ENCODE data around the gene APOLD1. TPM values are rescaled to one million over a fixed set of nuclear protein-coding genes. Genes with fewer than 3 reads are reported as not detected.
"Not testable (repeated sequence)": the region's sequence is repeated elsewhere in the genome, so short reads cannot be mapped to it uniquely, and the experiment has no call there.

The APOLD1 gene
- polyA plus RNA-seq, 1 donor from 2014 or later, result 1.1 TPM

DNA sequence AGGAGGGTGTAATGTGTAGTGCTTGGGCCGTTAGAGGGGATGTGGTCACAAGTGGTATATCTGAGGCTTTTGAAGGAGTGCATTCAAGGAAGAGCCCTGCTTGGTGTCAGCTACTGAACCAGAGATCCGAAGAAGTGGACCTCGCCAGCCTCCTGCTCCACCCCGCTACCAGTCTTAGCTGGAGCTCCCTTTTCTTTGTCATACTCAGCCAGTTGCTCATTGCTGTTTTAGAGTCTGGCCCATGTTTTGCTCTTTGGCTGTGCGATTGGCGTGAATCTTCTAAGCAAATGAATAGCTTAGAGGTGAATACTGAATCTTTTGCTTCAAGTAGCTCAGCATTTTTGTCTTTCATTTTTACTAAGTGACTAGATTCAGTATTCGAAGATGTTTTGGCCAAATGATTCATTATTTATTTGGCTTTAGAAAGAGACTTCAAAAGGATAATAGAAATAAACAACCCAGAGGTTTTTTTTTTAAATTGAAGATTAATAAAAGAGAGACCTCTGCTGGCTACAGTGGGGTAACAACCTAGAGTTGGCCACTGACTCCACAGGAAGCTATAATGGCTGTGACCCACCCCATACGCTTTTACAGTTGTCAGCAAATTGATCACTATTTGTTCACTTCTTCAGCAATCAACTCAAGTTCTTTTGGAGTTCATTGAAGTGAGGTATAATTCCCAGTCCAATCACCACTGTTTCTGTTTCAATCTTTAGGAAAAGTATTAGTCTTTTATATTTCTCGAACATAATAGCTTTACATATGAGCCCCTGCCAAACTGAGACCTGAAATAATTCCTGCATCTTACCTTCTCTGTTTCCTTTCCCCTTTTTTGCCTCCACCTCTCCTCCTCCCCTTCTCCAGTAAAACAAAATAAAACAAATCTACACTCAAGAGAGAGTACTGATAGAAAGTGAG is 48.4 kb upstream of the APOLD1 start:
- Histone ChIP-seq H3K9me2 (ENCODE audit: insufficient read depth, low read length) (no peaks in the 10 kb centered on the region), H3K36me3 (ENCODE audit: insufficient read depth, low read length) (no peaks in the 10 kb centered on the region), H3K27ac (ENCODE audit: low read length) (no peak overlapping the region), H3K9me3 (ENCODE audit: low read length) (no peaks in the 10 kb centered on the region), H4K20me1 (ENCODE audit: insufficient read depth) (no peaks in the 10 kb centered on the region), H3F3A (ENCODE audit: insufficient read depth, low read length, poor library complexity, severe bottlenecking) (no peaks in the 10 kb centered on the region), H3K9ac (ENCODE audit: low read length) (no peak overlapping the region), H3K79me2 (replicated peaks; ENCODE audit: insufficient read depth, low read length) (no peaks in the 10 kb centered on the region), H3K27me3 (ENCODE audit: insufficient read depth, low read depth, low read length) (no peaks in the 10 kb centered on the region), H3K4me2 (ENCODE audit: low read length) (no peak overlapping the region), H3K4me3 (ENCODE audit: low read length) (no peak overlapping the region), H2AFZ (ENCODE audit: low read depth, low read length) (no peak overlapping the region)
- TF ChIP-seq TAF1 (IDR thresholded peaks at IDR 0.05; ENCODE audit: low read depth) (no peak), POLR2AphosphoS5 (IDR thresholded peaks at IDR 0.05) (no peak), MXI1 (conservative IDR thresholded peaks at IDR 0.05; ENCODE audit: poor library complexity, severe bottlenecking) (no peak), SMC3 (conservative IDR thresholded peaks at IDR 0.05; ENCODE audit: poor library complexity) (peak; percentile 60), EP300 (conservative IDR thresholded peaks at IDR 0.05; ENCODE audit: poor library complexity, severe bottlenecking) (no peak), EZH2 (IDR thresholded peaks at IDR 0.05; ENCODE audit: borderline replicate concordance, insufficient read depth, low read length, poor library complexity, severe bottlenecking) (no peak), RAD21 (conservative IDR thresholded peaks at IDR 0.05) (peak; percentile 49)
- TF ChIP-seq, protein P1, sequence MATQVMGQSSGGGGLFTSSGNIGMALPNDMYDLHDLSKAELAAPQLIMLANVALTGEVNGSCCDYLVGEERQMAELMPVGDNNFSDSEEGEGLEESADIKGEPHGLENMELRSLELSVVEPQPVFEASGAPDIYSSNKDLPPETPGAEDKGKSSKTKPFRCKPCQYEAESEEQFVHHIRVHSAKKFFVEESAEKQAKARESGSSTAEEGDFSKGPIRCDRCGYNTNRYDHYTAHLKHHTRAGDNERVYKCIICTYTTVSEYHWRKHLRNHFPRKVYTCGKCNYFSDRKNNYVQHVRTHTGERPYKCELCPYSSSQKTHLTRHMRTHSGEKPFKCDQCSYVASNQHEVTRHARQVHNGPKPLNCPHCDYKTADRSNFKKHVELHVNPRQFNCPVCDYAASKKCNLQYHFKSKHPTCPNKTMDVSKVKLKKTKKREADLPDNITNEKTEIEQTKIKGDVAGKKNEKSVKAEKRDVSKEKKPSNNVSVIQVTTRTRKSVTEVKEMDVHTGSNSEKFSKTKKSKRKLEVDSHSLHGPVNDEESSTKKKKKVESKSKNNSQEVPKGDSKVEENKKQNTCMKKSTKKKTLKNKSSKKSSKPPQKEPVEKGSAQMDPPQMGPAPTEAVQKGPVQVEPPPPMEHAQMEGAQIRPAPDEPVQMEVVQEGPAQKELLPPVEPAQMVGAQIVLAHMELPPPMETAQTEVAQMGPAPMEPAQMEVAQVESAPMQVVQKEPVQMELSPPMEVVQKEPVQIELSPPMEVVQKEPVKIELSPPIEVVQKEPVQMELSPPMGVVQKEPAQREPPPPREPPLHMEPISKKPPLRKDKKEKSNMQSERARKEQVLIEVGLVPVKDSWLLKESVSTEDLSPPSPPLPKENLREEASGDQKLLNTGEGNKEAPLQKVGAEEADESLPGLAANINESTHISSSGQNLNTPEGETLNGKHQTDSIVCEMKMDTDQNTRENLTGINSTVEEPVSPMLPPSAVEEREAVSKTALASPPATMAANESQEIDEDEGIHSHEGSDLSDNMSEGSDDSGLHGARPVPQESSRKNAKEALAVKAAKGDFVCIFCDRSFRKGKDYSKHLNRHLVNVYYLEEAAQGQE (IDR thresholded peaks at IDR 0.05; ENCODE audit: borderline replicate concordance), result no peak
- TF ChIP-seq, protein P2, sequence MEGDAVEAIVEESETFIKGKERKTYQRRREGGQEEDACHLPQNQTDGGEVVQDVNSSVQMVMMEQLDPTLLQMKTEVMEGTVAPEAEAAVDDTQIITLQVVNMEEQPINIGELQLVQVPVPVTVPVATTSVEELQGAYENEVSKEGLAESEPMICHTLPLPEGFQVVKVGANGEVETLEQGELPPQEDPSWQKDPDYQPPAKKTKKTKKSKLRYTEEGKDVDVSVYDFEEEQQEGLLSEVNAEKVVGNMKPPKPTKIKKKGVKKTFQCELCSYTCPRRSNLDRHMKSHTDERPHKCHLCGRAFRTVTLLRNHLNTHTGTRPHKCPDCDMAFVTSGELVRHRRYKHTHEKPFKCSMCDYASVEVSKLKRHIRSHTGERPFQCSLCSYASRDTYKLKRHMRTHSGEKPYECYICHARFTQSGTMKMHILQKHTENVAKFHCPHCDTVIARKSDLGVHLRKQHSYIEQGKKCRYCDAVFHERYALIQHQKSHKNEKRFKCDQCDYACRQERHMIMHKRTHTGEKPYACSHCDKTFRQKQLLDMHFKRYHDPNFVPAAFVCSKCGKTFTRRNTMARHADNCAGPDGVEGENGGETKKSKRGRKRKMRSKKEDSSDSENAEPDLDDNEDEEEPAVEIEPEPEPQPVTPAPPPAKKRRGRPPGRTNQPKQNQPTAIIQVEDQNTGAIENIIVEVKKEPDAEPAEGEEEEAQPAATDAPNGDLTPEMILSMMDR (IDR thresholded peaks at IDR 0.05; ENCODE audit: poor library complexity, severe bottlenecking), result peak; percentile 66

DNA sequence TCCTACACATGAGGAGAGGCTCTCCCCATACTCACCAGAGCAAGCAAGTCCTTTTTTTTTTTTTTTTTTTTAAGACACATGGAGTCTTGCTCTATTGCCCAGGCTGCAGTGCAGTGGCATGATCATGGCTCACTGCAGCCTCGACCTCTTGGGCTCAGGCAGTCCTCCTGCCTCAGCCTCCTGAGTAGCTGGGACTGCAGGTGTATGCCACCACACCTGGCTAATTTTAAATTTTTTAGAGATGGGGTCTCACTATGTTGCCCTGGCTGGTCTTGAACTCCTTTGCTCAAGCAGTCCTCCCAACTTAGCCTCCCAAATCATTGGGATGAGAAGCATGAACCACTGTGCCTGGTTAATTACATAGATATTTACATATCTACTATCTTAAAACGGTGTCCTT is 47.3 kb upstream of the APOLD1 start:
- not testable (repeated sequence) for H3K9me2 ChIP-seq (ENCODE audit: insufficient read depth, low read length); H2AFZ ChIP-seq (ENCODE audit: low read depth, low read length); H3K27ac ChIP-seq (ENCODE audit: low read length); H3K9ac ChIP-seq (ENCODE audit: low read length); H4K20me1 ChIP-seq (ENCODE audit: insufficient read depth); H3K9me3 ChIP-seq (ENCODE audit: low read length); H3F3A ChIP-seq (ENCODE audit: insufficient read depth, low read length, poor library complexity, severe bottlenecking); H3K4me3 ChIP-seq (ENCODE audit: low read length); H3K4me2 ChIP-seq (ENCODE audit: low read length); H3K27me3 ChIP-seq (ENCODE audit: insufficient read depth, low read depth, low read length); H3K36me3 ChIP-seq (ENCODE audit: insufficient read depth, low read length); H3K79me2 ChIP-seq (replicated peaks; ENCODE audit: insufficient read depth, low read length)

All from neural cell (in vitro differentiated cells).